Mesodermal cell (in vitro differentiated cells): Measurements from ENCODE around the gene TRAFD1.

Source experiments
- H3K27ac ChIP-seq: 2 replicates; pipeline ENCODE4 v1.7.0; 2013; ENCODE audit warnings: mild to moderate bottlenecking, low read depth, low read length, moderate library complexity; ENCODE audit not compliant: severe bottlenecking
- H3K36me3 ChIP-seq: 2 replicates; pipeline ENCODE4 v1.7.1; 2013; ENCODE audit warnings: mild to moderate bottlenecking, low read length, moderate library complexity; ENCODE audit not compliant: control insufficient read depth, insufficient read depth
- H3K4me1 ChIP-seq: one replicate; pipeline ENCODE4 v1.7.1; 2013; ENCODE audit warnings: mild to moderate bottlenecking, low read length; ENCODE audit not compliant: insufficient read depth, control insufficient read depth, poor library complexity, severe bottlenecking
- H3K4me3 ChIP-seq: 2 replicates; pipeline ENCODE4 v1.7.0; 2013; ENCODE audit warnings: low read length, control low read depth, mild to moderate bottlenecking; ENCODE audit not compliant: insufficient read depth, poor library complexity, severe bottlenecking; ENCODE audit errors: extremely low read depth
- H3K9me3 ChIP-seq: 2 replicates; pipeline ENCODE4 v1.7.1; 2013; ENCODE audit warnings: mild to moderate bottlenecking, low read length, moderate library complexity; ENCODE audit not compliant: control insufficient read depth
- WGBS, 2 experiments: methylation state at CpG; one replicate each; pipeline ENCODE4 v1.1.5; 2013; ENCODE audit warnings: missing lambda C conversion rate in 2 of 2; ENCODE audit not compliant: insufficient coverage in 2 of 2; 5-methylcytosine and 5-hydroxymethylcytosine counted together

Gene TRAFD1

DNA sequence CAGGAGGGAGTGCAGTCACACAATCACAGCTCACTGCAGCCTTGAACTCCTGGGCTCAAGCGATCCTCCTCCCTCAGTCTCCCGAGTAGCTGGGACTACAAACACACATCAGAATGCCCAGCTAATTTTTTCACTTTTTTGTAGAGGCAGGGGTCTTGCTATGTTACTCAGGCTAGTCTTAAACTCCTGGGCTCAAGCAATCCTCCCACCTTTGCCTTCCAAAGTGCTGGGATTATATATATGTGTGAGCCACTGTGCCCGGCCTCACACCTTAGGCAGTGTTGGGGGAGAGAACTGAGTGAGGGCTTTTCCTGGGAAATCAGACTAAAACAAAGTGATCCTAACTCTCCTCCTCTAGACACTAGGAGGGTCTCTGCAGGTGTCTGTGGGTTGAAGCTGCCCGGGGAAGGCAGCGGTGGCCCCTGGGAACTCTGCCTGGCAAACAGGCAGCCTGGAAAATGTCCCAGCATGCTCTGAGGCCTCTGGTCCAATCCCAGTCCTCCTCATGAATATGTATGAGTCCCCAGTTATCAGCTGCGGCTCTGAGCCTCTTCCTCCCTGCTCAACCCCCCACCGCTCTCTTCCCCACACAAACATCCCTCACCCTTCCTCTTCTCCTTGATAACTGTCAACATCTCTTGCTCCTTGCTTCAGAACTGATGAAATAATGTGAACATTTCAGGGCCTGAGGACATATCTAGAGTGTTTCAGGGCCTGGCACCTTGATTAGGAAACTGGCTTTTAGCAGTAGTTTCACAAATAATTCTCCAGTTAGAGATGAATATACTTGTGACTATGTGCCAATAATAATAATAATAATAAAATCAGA, 8.9 kb upstream of the TRAFD1 start:
- Histone ChIP-seq H3K4me1 (peaks cover 16% of the 10 kb centered on the region), H3K9me3 (no peaks in the 10 kb centered on the region), H3K36me3 (no peaks in the 10 kb centered on the region), H3K27ac (peak overlapping the region; percentile 69), H3K4me3 (no peak overlapping the region)
- WGBS, 2 experiments, result 26 to 35% methylated on average over 6 of the region's 7 CpGs

GRCh38 chr12:112117685-112118084, 7.7 kb upstream of the TRAFD1 start:
- no peaks in the 10 kb centered on the region for H3K9me3 ChIP-seq
- H3K36me3 ChIP-seq, result no peaks in the 10 kb centered on the region
- 98 to 100% methylated on average over 5 of the region's 8 CpGs for WGBS, 2 experiments
- no peak overlapping the region for H3K27ac ChIP-seq
- no peak overlapping the region for H3K4me3 ChIP-seq
- H3K4me1 ChIP-seq, result peaks cover 17% of the 10 kb centered on the region

DNA sequence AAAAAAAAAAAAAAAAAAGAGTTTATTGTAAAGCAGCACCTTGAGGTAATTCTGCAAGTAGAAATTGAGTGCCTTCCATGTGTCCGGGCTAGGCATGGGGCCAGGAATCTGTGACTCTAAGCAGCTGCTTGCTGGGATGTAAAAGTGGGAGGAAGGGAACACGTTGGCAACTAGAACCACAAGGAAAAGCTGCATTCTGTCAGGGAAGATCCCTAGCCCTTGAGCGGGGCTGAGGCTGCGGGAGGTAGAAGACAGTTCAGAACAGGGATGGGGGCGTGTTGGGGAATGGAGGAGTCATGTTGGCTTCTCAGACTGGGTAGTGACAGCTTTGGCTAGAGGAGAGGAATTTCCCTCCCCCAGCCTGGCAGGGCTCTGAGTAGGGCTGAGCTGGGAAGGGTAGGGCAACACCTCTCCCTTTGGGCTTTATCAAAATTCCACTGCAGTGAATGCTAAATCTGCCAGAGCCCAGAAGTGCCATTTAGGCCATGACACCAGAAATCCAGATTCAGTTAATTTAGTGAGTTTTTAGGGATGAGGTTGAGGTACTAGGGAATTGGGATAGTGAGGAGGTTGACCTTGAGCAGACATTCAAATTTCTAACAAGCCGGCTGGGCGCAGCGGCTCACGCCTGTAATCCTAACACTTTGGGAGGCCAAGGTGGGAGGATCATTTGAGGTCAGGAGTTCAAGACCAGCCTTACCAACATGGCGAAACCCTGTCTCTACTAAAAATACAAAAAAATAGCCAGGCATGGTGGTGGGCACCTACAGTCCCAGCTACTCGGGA, 3.4 kb upstream of the TRAFD1 start:
- H3K36me3 ChIP-seq, result no peaks in the 10 kb centered on the region
- no peak overlapping the region for H3K4me3 ChIP-seq
- H3K27ac ChIP-seq, result no peak overlapping the region
- WGBS, 2 experiments, result 74 to 81% methylated on average over 10 to 11 of the region's 11 CpGs
- H3K4me1 ChIP-seq, result peaks cover 16% of the 10 kb centered on the region
- H3K9me3 ChIP-seq, result no peaks in the 10 kb centered on the region

DNA sequence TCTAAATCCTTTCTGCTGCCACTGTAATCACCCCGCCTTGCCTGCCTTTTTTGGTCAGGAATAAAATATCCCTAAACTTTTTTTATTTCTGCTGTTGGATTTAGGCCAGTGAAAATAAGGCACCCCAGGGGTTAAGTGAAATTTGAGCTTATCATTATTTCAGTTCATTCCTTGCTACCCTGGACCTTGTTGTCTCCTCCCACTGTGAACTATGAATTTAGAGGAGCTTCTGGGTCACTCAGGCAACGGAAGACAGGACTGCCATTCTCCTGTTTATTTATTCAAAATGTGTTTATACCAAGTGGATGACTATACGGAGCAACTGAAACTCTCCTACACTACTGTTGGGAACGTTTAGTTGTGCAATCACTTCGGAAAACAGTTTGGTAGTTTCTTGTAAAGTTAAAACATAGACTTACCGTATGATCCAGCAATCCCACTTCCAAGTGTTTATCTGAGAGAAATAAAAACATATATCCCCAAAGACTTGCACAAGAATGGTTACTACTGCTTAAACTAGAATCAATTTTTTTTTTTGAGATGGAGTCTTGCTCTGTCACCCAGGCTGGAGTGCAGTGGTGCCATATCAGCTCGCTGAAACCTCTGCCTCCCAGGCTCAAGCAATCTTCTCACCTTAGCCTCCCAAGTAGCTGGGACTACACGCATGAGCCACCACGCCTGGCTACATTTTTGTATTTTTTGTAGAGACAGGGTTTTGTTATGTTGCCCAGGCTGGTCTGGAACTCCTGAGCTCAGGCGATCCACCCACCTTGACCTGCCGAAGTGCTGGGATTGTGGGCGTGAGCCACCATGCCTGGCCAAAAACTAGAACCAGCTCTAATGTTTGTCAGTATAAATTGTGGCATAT, 2.3 kb upstream of the TRAFD1 start:
- Histone ChIP-seq H3K4me3 (no peak overlapping the region), H3K4me1 (peaks cover 14% of the 10 kb centered on the region), H3K36me3 (no peaks in the 10 kb centered on the region), H3K27ac (no peak overlapping the region), H3K9me3 (no peaks in the 10 kb centered on the region)
- WGBS, 2 experiments, result 88 to 100% methylated on average over 4 to 5 of the region's 12 CpGs

DNA sequence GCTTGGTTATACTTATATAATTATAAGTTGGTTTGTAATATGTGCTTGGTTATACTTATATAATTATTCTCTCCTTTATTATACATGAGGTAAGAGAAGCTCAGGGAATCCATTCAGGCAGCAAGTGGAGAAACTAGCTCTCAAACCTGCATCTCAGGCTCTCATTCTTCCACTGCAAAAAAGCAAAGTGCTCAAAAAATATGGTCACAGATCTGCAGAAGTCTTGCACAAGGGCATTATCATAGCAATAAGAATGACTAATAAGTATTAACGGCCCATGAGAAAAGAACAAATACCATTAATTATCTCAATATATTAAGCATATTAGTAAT, 476 bp upstream of the TRAFD1 start:
- H3K36me3 ChIP-seq, result no peaks in the 10 kb centered on the region
- peaks cover 14% of the 10 kb centered on the region for H3K4me1 ChIP-seq
- WGBS, 2 experiments, result no CpG with 5 or more reads among the region's 1 CpG
- H3K4me3 ChIP-seq, result no peak overlapping the region
- no peak overlapping the region for H3K27ac ChIP-seq
- no peaks in the 10 kb centered on the region for H3K9me3 ChIP-seq

DNA sequence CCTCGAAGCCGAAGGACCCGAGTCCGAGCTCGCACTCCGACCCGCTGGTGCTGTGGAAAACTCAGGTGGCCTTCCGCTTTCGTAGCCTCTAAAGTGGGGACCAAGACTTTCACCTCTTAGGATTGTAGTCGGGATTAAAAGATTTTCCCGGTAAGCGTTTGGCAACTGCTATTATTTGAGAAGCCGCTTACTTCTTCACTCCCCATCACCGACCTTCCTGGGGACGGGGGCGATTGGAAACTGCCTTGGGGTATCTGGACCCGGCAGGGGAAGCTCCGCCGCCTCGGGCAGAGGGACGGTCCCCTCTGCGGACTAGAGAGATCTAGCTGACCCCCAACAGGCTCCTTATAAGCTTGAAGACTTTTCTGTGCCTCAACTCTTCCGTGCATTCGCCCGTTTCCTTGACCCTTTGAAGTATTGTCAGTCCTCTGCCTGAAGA, 659 bp downstream of the TRAFD1 start:
- peak overlapping the region; percentile 79 for H3K4me3 ChIP-seq
- H3K9me3 ChIP-seq, result no peaks in the 10 kb centered on the region
- WGBS, 2 experiments, result 5 to 9% methylated on average over 20 to 23 of the region's 25 CpGs
- H3K36me3 ChIP-seq, result no peaks in the 10 kb centered on the region
- H3K27ac ChIP-seq, result peak overlapping the region; percentile 84
- peaks cover 22% of the 10 kb centered on the region for H3K4me1 ChIP-seq

GRCh38 chr12:112126911-112127310, 1.6 kb downstream of the TRAFD1 start:
- no peak overlapping the region for H3K4me3 ChIP-seq
- H3K27ac ChIP-seq, result no peak overlapping the region
- H3K4me1 ChIP-seq, result peaks cover 23% of the 10 kb centered on the region
- WGBS, 2 experiments, result 92% methylated on average over 5 to 6 of the region's 7 CpGs
- H3K36me3 ChIP-seq, result no peaks in the 10 kb centered on the region
- no peaks in the 10 kb centered on the region for H3K9me3 ChIP-seq

- Histone ChIP-seq H3K4me1 (peaks cover 11% of the 10 kb centered on the region), H3K4me3 (no peak overlapping the region), H3K36me3 (peaks cover 14% of the 10 kb centered on the region), H3K27ac (peak overlapping the region; percentile 16), H3K9me3 (no peaks in the 10 kb centered on the region)
- WGBS, 2 experiments, result 83 to 100% methylated on average over 1 to 2 of the region's 2 CpGs
Observed at GRCh38 chr12:112130441-112130998, 5.2 kb downstream of the TRAFD1 start.

DNA sequence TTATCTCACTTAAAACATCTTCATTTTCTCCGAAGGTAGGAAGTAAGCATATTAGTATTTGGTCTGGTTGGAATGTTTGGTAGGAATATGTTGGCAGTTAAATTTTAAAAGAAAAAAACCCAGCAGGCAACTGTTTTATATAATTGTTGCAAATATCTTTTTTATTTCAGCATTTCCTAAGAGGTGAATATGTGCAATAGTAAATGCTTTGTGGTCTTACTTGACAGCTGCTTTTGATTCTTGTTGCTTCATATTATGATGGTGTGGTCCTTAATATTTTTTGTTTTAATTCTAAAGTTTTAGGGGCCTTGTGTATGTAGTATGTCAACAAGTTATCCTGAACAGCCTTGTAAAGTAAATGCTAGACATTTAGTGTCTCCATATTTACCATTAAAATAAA, 6.3 kb downstream of the TRAFD1 start:
- Histone ChIP-seq H3K4me1 (peaks cover 11% of the 10 kb centered on the region), H3K4me3 (no peak overlapping the region), H3K36me3 (peaks cover 21% of the 10 kb centered on the region), H3K27ac (no peak overlapping the region), H3K9me3 (no peaks in the 10 kb centered on the region)
- WGBS, 2 experiments, result no CpG with 5 or more reads among the region's 1 CpG

DNA sequence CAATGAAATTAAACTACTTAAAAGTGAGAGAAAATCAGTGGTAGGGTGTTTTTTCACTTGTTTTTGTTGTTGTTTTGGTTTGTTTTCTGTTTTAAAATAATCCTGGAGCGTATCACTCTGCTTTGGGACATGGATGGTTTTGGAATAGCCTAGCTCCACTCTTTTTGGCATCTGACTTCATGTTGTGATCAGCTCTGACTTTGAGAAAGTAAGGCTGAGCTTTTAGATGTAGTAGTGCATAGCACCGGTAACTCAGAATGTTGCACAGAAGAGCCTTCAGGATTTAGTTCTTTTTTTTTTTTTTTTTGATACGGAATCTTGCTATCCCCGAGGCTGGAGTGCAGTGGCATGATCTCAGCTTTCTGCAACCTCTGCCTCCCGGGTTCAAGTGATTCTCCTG, 8.1 kb downstream of the TRAFD1 start:
- WGBS, 2 experiments, result 92 to 100% methylated on average over 2 to 3 of the region's 5 CpGs
- no peaks in the 10 kb centered on the region for H3K9me3 ChIP-seq

More for the DNA sequence above, 8.1 kb downstream of the TRAFD1 start:
- Histone ChIP-seq H3K4me3 (no peak overlapping the region), H3K36me3 (peaks cover 37% of the 10 kb centered on the region), H3K4me1 (peaks cover 11% of the 10 kb centered on the region), H3K27ac (no peak overlapping the region)
